ENCODE results near the gene HSD11B2.

- TF ChIP-seq CTCF (conservative IDR thresholded peaks at IDR 0.05 in 1 of 2, IDR thresholded peaks at IDR 0.05 in 1 of 2; ENCODE audit: low read depth in 1 of 2, low read length in 2 of 2), result no peak
- no peak for TF ChIP-seq EZH2 (IDR thresholded peaks at IDR 0.05; ENCODE audit: low read length, missing control alignments)
These were observed 30.0 kb downstream of the HSD11B2 start for GRCh38 chr16:67460961-67461360.

Data from fibroblast of lung (primary cell).